ENCODE measurements around the gene ZSWIM3.
"Not testable (repeated sequence)": the region's sequence is repeated elsewhere in the genome, so short reads cannot be mapped to it uniquely, and the experiment has no call there.

The ZSWIM3 gene

DNA sequence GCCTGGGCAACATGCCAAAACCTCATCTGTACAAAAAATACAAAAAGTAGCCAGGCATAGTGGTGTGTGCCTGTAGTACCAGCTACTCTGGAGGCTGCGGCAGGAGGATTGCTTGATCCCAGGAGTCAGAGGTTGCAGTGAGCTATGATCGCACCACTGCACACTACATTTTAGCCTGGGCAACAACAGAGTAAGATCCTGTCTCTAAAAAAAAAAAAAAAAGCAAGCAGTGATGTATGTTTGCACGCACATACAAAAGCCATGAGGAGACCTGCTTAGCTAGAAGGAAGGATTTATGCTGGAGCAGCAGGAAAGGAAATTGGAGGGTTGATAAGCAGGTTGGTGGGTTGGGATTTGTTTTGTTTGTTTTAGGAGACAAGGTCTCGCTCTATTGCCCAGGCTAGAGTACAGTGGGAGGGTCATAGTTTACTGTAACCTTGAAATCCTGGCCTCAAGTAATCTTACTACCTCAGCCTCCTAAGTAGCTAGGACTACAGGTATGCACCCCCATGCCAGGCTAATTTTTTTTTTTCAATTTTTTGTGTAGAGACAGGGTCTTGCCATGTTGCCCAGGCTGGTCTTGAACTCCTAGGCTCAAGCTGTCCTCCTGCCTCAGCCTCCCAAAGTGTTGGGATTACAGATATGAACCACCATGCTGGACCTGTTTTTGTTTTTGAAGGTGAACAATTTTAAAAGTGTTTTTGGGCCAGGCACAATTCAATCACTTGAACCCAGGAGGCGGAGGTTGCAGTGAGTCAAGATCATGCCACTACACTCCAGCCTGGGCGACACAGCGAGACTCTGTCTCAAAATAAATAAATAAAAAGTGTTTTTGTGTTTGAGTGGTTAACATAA is 4.0 kb downstream of the ZSWIM3 start:
- no peak for DNase-seq

DNA sequence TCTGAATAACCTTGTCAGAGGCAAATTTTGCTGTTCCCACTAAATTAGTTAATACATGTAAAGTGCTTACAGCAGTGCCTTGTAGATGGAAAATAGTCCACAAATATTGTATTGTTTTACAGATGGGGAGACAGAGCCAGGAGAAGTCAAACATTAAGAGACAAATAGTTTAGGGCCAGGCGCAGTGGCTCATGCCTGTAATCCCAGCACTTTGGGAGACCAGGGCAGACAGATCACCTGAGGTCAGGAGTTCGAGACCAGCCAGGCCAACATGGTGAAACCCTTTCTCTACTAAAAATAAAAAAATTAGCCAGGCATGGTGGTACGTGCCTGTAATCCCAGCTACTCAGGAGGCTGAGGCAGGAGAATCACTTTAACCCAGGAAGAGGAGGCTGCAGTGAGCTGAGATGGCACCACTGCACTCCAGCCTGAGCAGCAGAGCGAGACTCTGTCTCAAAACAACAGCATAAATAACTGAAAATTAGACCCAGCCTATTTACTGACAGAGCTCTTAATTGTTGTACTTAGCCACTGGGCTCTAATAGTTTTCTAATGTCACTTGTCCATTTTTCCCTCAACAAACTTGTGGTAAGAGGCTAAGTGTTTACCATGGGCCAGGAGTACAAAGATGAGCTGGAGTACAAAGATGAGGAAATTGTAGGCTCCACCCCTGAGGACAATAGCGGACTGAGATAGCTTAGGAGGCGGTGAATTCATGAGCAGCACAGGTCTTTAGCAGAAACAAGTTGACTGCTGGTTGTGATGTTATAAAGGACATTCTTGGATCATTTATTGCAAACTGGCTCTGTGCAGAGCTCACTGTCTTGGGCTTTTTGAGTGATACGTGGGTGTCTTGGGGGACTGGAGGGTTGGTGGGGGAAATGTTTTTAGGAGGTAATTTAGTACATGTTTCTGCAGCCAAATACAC is 6.4 kb downstream of the ZSWIM3 start:
- no peak for DNase-seq

DNA sequence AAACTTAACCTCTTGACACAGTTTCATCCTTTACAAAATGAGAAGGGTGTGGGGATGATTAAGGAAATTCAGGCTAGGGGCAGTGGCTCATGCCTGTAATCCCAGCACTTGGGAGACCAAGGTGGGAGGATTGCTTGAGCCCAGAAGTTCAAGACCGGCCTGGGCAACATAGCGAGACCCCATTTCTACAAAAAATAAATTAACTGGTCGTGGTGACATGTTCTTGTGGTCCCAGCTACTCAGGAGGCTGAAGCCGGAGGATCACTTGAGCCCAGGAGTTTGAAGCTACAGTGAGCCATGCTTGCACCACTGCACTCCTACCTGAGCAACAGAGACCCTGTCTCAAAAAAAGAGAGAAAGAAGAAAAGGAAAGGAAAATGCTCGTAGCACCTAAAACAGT is 9.0 kb downstream of the ZSWIM3 start:
- DNase-seq: no peak

DNA sequence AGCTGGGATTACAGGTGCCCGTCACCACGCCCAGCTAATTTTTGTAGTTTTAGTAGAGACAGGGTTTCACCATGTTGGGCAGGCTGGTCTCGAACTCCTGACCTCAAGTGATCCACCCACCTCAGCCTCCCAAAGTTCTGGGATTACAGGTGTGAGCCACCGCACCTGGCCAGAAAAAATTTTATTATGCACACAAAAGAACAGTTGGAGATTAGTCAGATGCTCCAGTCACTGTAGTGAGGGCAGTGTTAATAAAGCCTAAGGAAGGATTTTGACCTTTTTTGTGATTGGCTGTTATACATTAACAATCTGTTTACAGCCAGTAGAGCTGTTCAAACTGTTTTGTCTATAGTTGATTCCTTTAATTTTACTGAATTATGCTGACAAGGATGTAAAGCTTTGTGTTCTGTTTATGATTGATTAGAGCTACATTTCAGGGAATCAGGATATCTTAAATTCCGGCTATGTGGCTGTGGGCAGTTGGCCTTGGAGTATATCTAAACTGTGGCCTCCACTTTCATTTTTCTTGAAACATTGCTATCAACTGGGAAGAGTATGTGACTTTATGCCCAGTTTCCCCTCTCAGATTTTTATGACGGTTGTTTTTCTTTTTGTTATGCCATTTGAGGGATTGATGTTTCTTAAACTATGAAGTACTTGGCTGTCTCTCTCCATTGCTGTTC is 9.9 kb downstream of the ZSWIM3 start:
- DNase-seq: no peak

DNA sequence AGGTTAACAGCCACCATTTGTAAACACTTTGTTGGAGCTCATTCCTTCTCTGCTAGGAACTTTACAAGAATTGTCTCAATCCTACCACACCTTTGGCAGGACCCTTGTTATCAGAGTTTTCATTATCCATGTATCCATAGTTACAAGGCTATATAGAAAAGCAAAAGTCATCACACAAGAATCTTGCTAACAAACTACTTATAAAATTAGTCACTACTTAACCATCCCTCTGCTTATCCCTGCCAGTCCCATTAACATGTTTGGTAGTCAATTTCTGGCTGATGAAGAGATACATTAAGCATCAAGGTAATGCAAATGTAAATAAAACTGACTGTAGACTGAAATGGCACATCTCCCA is 10.4 kb downstream of the ZSWIM3 start:
- peak; percentile 75 for DNase-seq

DNA sequence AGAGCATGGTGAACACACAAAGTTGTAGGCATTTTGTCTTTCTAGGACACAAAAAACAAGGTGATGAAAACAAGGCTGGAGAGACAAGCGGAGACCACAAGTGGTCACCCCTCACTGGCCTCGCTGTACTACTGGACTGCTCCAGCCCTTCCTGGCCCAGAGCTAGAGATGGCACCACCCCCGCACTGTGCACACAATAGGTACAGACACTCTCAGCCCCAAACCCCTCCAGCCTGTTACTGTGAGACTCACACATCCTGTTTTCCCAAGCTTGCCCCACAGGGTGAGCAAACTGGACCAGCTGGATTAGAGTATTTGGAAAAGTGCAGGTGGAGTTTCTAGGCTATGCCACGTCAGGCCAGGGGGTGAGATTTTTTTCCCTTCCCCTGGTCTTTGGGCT is 15.2 kb downstream of the ZSWIM3 start:
- no peak for DNase-seq

DNA sequence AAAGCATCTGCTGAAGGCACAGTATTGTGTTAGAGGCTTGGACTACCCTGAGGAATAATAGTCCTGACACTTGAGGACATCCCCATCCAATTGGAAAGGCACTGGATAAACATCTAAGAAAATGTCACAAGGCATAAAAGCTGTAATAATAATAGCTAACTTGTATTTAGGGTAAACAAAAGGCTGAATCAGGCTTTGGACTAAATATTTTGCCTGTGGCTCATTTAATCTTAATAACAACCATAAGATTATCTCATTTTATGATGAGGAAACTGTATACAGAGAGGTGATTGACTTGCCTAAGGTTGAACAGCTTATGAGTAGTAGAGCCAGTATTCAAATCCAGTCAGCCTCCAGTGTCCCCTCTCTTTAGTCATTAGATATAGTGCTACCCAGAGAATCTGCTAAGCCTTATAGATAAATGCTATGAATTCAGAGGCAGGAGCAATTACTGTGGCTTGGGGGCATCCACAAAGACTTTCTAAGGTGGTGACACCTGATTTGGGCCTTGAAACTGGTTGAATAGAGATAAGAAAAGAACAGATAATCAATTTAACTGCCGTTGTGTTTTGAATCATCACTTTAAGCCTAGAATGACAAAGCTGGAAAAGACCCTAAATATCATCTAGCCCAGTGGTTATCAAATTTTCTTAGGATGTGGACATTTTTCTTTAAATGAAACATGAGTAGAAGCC is 16.1 kb downstream of the ZSWIM3 start:
- DNase-seq: peak; percentile 66

DNA sequence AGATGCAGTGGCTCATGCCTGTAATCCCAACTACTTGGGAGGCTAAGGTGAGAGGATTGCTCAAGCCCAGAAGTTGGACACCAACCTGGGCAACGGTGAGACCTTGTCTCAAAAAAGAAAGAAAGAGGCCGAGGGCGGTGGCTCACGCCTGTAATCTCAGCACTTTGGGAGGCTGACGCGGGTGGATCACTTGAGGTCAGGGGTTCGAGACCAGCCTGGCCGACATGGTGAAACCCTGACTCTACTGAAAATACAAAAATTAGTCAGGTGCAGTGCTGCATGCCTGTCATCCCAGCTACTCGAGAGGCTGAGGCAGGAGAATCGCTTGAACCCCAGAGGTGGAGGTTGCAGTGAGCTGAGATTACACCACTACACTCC is 16.7 kb downstream of the ZSWIM3 start:
- DNase-seq: not testable (repeated sequence)

DNA sequence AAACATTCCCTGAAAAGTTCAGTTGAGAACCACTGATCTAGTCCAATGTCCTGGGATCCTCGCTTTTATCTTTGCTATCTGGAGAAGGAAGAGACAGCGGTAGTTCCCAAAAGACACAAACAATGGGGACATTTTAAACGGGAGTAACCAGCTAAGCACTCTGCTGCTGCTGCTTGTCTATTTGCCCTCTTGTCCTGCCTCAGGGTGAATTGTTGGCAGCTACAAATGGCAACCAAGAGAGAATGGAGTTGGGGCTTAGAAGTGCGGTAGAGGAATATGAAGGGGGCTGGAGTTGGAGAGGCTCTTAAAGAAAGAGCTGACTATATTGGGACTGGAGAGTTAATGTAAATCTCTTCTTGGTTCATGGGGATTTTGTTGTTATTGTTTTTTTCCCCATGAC is 17.2 kb downstream of the ZSWIM3 start:
- DNase-seq: no peak

DNA sequence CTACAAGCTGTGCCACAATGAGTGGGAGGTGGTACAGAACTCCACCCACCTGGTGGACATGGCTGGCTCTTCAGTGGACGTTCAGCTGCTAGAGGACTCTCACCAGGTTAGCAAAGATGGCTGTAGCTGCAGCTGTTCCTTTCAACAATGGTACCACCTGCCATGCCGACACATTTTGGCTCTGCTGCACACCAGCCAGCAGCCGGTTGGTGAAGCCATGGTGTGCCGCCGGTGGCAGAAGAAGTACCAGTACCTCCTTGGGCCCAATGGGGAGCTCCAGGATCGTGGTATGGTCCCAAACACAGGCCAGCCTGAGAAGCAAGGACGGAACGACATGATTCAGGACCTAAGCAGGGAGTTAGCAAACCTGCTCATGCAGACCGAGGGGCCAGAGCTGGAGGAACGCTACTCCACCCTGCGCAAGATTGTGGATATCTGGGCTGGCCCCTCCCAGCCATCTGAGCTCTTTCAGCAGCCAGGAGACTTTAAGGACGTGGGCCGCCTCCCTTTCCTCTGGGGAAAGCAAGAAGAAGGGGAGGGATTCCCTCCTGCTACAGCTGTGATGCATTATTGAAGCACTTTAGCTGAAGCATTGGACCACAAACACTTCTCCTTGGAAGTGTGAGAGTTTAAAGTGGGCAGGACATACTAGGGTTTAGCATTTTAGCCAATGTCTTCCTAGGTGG is 20.8 kb downstream of the ZSWIM3 start:
- DNase-seq: no peak

DNA sequence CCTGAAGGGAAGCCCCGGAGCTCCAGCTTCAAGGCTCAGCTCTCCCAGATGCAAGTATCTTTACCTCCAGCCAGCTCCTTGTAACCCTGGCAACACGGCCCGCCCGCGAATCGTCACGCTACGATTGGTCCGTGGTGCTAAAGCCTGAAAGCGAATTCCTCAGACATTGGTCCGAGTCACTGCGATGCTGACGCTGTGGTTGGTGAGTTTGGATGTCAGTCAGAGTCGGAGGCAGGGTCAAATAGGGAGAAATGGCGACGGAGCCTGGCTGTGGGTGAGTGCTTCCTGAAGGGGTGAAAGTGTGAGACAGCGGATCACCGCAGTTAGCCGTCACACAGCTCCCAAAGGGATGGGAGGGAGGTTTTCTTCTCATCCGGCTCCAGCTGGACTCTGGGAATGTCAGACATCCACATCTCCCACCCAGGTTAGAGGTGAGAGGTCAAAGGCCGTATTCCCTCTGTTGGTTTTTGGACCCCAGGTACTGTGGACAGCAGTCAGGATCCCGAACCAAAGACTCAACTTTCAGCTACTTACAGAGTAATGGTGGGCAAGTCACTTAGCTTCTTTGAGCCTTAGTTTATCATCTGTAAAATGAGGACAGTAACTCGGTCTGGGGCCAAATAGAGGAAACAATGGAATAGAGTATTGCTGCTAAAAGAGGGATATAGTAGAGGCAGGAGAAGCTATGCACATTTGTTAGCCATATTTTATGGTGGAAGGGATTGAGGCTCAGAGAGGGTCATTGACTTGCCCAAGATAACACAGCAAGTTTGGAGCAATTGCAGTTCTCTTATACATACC is 23.8 kb downstream of the ZSWIM3 start, which contains the start of gene ZSWIM1:
TSS of gene ZSWIM1 (plus strand) at position 240 of the 801 bp plus-strand sequence. CDS start 1,366 bp downstream, outside the sequence.
- peak; percentile 96 for DNase-seq

DNA sequence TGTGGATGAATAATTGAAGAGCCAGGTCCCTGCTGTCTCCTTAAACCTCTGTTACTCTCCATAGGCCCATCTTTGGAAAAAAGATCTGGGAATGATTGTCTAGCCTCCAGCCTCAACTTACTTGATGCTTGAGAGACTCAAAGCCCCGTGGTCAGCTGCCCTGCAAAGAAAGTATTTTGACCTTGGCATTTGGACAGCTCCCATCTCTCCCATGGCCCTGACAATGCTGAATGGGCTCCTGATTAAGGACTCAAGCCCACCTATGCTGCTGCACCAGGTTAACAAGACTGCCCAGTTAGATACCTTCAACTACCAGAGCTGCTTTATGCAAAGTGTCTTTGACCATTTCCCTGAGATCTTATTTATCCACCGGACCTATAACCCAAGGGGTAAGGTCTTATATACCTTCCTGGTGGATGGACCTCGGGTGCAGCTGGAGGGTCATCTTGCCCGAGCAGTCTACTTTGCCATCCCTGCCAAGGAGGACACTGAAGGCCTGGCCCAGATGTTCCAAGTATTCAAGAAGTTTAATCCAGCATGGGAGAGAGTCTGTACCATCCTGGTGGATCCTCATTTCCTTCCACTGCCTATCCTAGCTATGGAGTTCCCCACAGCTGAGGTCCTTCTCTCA is 25.2 kb downstream of the ZSWIM3 start:
- DNase-seq: no peak

DNA sequence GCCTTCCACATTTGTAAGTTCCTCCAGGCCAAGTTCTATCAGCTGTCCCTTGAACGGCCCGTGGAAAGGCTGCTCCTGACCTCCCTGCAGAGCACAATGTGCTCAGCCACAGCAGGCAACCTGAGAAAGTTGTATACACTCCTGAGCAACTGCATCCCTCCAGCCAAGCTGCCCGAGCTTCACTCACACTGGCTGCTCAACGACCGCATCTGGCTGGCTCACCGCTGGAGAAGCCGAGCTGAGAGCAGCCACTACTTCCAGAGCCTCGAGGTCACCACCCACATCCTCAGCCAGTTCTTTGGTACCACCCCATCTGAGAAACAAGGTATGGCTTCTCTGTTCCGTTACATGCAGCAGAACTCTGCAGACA is 25.7 kb downstream of the ZSWIM3 start:
- no peak for DNase-seq

DNA sequence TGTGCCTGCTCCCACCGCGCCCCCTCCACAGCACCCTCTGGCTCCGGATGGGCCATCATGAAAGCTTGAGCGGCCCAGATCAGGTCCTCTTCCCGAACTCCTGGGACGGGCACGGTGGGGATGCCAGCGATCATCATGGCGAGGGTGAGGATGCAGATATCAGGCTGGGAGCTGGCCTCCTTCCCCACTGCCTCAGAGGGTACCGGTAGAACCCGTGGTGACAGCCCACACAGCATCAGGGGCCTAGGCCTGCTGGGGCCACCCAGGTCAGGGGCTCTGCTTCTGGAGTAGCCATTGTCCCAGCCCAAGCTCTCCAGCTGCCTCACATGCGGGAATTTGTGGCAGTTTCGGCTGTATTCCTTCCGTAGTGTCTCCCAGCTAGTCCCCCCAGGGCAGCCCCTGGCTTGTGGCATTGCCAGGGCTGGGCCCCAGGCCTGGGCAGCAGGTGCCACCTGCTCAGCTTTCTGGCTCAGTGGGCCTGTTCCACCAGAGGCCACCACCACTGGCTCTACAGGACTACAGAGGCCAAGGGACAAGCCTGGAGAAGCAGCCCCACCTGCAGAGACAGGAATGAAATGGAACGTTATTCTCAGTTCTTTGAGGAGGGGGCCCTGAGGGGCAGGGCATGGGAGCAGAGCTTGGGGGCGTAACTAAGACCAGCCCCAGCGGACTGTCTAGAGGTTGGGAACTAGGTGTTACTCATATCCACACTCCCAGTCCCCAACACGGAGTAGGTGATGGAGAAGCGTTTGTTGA is 29.4 kb downstream of the ZSWIM3 start:
- no peak for DNase-seq

DNA sequence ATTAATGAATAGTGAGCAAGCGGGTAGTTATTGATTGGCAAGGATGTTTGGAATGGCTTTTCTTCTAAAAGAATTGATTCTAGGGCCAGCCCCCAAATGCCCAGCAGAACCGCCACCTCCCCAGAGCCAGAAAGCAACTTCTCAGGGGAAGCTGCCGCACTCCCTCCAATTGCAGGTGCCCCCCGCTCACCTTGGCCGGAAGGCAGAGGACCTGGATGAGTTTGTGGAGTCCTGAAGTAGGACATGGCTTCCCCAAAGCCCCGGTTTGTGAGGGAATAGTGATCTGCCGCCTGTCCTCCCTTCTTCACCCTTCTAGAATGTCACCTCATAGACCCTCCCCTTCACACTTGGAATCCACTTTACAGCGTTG is 29.9 kb downstream of the ZSWIM3 start, which contains the start of gene SPATA25:
TSS of gene SPATA25 (minus strand) at position 277 of the 370 bp plus-strand sequence. CDS start at position 245, 32 bp downstream.
- no peak for DNase-seq

DNA sequence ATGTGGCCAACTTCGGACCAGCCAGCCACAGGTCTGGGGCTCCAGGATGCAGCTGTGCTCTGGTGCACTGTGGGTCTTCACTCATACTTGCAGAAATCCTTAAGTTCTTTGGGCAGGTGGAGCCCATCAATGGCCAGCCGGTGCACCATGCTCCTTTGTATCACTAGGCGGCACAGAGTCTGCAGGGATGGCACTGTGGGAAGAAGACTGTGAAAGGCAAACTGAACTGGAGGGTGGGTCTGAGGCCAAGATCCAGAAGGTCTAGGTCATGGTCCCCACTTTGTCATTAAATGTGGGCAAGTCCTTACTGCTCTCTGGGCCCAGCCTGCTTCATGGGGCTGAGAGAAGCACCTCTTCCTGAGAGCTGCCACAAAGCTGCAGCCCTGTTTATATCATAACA is 31.3 kb downstream of the ZSWIM3 start:
- DNase-seq: no peak

DNA sequence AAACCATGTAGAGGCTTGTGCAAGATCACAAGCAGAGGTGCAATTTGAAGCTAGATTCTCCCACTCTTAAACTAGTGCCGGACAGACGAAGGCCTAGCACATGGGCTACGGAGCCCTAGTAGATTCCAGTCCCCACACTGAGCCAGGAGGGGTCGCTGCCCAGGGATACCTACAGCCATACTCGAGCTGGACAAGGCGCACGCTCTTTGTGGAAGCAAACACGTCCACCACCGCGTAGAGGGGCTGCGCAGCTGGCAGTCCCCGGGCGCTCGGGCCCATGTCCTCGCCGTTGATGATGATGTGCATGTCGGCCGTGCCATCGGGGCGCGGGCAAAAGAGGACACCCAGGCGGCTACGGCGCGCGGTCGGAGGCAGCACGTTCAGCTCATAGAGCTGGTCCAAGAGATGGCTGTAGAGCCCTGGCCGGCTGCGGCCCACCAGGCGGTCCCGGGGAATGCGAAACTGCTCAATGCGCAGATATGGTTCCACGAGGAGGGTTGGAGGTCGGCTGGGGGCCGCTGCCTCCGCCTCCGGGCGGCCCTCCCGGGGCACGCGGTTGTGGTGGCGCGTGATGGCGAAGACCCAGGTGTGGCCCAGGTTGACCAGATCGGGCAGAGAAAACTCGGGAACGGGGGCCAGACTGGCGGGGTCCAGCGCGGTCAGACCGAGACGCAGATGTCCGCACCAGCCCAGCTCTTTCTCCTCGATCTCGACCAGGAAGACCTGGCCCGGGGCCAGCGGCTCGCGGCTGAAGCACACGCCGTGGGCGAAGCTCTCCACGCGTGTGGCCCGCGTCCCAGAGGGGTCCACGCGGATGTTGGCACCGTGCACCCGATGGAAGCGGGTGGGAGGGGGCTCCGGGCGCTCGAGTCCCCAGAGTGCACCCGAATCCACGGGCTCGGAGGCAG is 32.9 kb downstream of the ZSWIM3 start:
- DNase-seq: peak; percentile 54

All from HCEC 1CT (cell line).